ENCODE measurements around the gene COA1.
"Not testable (repeated sequence)": the region's sequence is repeated elsewhere in the genome, so short reads cannot be mapped to it uniquely, and the experiment has no call there.

The COA1 gene

GRCh38 chr7:43731494-43731893 is 2.2 kb upstream of the COA1 start:
- in situ Hi-C loops (cut with HindIII; ENCODE audit: low sequenced_read_pairs) = not testable (repeated sequence)

- in situ Hi-C loops (cut with HindIII; ENCODE audit: low sequenced_read_pairs) = no loop called here
Observed at GRCh38 chr7:43729924-43730248, 563 bp upstream of the COA1 start.

DNA sequence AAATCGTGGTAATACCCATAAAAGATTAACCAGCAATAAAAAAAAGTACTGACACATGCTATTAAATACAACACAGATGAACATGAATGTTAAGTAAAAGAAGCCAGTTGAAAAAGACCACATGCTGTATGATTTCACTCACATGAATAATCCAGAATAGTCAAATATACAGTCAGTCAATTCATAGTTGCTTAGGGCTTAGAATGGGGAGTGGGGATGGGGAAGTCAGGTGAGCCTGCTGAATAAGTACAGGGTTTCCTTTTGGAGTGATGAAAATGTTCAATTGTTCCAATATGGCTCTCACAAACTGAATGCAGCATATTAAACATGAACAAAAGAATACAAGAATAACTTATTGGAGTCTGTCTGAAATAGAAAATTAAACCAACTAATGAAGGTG is 1.8 kb downstream of the COA1 start:
- in situ Hi-C loops (cut with HindIII; ENCODE audit: low sequenced_read_pairs) = no loop called here

DNA sequence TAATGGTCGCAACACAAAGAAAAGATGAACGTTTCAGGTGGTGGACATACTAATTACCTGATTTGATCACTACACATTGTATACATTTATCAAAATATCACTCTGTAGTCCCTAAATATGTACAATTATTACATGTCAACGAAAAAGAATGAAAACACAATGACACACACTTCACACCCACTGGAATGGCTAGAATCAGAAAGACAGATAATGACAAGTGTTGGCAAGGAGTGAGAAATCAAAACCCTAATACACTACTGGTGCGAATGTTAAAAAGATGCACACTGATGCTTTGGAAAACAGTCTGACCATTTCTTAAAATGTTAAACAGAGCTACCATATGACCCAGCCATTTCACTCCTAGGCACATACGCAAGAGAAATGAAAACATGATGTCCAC is 2.3 kb downstream of the COA1 start:
- in situ Hi-C loops (cut with HindIII; ENCODE audit: low sequenced_read_pairs) = no loop called here

DNA sequence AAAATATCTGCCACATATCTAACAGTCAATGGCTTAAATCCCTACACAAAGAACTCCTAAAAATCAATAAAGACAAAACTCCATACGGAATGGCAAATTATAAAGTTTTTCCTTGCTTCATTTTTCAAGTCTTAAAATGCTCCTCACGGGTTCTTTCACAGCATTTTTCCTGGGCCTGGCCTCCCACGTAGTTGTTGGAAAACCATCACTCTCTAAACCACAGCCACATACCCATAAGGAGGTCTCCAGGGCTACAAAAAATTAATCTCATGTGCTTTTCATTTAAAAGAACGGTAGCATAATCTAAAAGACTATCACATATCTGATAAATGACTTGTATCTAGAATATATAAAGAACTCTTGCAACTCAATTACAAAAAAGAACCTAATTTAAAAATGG is 2.9 kb downstream of the COA1 start:
- in situ Hi-C loops (cut with HindIII; ENCODE audit: low sequenced_read_pairs) = no loop called here

- in situ Hi-C loops (cut with HindIII; ENCODE audit: low sequenced_read_pairs) = no loop called here
Observed at GRCh38 chr7:43725251-43725650, 4.1 kb downstream of the COA1 start.

DNA sequence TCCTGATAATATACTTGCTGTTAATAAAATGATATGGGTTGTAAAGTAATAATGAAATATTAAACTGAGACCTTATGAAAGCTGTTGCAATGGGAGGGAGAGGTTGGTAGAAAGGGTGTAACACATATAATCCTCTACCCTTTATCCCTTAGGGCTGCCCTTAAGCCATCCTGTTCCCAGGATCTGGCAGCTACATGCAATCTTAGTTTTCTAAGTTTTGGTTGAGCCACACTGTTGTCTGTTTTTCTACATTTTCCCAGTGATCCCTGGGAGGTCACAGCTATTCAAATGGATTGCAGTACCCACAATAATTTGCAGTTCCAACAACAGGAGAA is 6.3 kb downstream of the COA1 start:
- in situ Hi-C loops (cut with HindIII; ENCODE audit: low sequenced_read_pairs) = no loop called here

DNA sequence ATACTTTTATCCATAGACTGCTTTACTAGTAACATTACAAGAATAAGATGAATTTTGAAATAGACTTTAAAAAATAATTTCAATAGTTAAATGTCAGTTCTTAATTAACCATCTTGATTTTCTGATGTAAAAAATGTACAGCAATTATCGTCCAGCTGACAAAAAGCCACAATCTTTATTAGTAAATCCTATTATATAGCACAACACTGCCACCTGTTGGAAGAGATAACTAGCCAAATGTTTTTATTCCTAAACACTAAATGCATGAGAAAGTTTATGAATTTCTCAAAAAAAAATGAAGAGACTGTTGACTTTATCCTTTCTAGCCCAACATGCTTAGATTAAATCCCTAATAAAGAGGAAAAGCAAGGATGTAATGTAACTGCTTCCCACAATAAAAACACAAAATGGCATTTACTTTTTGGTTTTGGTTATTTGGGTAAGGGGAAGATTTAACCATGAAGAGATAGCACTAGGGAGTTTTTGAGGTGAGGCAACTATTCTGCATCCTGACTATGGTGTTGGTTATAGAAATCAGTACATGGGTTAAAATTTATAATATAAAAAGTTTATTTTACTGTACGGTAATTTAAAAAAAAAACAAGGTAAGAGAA is 8.0 kb downstream of the COA1 start:
- in situ Hi-C loops (cut with HindIII; ENCODE audit: low sequenced_read_pairs) = no loop called here

DNA sequence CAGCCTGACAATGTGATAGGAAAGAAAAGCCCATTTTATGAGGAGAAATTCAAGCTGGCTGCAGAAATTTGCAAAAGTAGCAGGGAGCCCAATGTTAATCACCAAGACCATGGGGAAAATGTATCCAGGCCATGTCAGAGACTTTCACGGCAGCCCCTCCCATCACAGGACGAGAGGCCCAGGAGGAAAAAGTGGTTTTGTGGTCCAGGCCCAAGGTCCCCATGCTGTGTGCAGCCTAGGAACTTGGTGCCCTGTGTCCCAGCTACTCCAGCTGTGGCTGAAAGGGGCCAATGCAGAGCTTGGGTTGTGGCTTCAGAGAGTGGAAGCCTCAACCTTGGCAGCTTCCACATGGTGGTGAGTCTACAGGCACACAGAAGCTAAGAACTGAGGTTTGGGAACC is 12.7 kb downstream of the COA1 start:
- in situ Hi-C loops (cut with HindIII; ENCODE audit: low sequenced_read_pairs) = loop anchor here (5.0 kb wide), 1 partner anchor 44 kb away; no protein-coding TSS in a partner anchor

GRCh38 chr7:43715966-43716365 is 13.4 kb downstream of the COA1 start:
- in situ Hi-C loops (cut with HindIII; ENCODE audit: low sequenced_read_pairs) = loop anchor here (5.0 kb wide), 1 partner anchor 44 kb away; no protein-coding TSS in a partner anchor

DNA sequence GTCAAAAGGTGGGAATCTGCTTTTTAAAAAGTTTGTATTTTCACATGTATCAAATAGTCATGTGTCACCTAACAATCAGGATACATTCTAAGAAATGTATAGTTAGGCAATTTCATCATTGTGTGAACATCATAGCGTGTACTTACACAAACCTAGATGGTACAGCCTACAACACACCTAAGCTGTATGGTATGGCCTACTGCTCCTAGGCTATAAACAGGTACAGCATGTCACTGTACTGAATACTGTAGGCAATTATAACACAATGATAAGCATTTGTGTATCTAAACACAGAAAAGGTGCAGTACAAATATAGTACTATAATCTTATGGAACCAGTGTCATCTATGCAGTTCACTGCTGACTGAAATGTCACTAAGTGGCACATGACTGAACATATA is 17.8 kb downstream of the COA1 start:
- in situ Hi-C loops (cut with HindIII; ENCODE audit: low sequenced_read_pairs) = no loop called here

DNA sequence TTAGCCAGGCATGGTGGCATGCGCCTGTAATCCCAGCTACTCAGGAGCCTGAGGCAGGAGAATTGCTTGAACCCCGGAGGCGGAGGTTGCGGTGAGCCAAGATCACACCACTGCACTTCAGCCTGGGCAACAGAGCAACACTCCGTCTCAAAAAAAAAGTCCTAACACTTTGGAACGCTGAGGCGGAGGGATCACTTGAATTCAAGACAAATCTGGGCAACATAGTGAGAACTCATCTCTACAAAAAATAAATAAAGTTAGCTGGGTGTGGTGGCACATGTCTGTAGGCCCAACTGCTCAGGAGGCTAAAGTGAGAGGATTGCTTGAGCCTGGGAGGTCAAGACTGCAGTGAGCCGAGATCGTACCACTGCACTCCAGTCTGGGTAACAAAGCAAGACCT is 21.3 kb downstream of the COA1 start:
- in situ Hi-C loops (cut with HindIII; ENCODE audit: low sequenced_read_pairs) = not testable (repeated sequence)

- in situ Hi-C loops (cut with HindIII; ENCODE audit: low sequenced_read_pairs) = no loop called here
Observed at GRCh38 chr7:43703573-43703972, 25.8 kb downstream of the COA1 start.

GRCh38 chr7:43702974-43703373 is 26.3 kb downstream of the COA1 start:
- in situ Hi-C loops (cut with HindIII; ENCODE audit: low sequenced_read_pairs) = no loop called here

DNA sequence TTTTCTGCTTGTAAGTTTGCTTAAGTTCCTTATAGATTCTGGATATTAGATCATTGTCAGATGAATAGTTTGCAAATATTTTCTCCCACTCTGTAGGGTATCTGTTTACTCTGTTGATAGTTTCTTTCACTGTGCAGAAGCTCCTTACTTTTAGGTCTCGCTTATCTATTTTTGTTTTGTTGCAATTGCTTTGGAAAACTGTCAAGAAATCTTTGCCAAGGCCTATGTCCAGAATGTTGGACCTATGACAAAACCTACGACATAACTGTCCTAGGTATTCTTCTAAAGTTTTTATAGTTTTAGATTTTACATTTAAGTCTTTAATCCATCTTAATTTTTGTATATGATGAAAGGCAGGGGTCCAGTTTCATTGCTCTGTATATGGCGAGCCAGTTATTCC is 27.4 kb downstream of the COA1 start:
- in situ Hi-C loops (cut with HindIII; ENCODE audit: low sequenced_read_pairs) = no loop called here

GRCh38 chr7:43701500-43701854 is 27.8 kb downstream of the COA1 start:
- in situ Hi-C loops (cut with HindIII; ENCODE audit: low sequenced_read_pairs) = no loop called here

DNA sequence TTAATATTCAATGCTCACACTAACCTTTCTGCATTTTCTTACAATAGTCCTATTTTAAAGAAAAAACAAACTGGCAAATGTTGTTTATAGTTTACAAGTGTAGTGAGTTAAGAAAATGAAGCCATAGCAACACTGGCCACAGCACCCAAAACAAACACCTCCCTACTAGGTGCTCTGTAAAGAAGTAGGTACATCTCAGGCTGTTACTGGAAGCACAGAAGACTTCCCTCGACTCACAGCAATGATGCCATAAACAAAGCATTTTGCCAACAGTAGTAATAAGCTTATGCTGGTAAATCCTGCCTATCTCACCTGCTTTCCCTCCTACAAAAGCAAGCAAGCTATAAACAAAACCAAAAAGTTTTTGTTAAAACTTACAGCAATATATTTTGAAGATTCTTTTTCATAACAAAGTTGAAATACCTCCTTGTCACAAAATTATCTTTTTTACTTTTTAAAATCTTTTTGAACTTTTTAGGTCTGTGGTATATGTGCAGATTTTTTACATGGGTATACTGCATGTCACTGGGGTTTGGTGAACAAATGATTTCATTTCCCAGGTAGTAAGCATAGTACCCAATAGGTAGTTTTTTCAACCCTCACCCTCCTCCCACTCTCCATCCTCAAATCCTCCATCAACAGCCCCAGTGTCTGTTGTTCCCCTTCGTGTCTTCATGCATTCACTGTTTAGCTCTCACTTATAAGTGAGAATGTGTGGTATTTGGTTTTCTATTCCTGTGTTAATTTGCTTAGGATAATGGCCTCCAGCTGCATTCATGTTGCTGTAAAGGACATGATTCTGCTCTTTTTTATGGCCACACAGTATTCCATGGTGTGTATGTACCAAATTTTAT is 28.4 kb downstream of the COA1 start:
- in situ Hi-C loops (cut with HindIII; ENCODE audit: low sequenced_read_pairs) = no loop called here

DNA sequence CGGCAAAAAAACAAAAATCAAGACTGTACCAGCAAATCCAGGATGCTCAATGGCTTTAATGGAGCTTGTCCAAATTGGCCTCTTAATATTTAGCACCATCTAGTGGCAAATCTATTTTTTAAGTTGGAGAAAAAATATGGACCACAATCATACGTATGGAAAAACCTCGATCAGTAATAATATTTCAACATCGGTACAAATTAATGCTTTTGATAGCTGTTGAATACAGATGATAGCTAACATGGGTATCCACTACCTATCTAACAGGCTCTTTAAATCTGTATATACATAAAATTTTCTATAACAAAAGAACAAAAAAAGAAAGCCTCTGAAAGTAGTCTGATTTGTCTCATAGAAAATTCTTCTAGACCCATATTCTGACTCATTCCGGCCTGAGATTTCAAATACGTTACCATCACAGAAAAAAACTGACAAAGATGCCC is 29.2 kb downstream of the COA1 start:
- in situ Hi-C loops (cut with HindIII; ENCODE audit: low sequenced_read_pairs) = no loop called here

DNA sequence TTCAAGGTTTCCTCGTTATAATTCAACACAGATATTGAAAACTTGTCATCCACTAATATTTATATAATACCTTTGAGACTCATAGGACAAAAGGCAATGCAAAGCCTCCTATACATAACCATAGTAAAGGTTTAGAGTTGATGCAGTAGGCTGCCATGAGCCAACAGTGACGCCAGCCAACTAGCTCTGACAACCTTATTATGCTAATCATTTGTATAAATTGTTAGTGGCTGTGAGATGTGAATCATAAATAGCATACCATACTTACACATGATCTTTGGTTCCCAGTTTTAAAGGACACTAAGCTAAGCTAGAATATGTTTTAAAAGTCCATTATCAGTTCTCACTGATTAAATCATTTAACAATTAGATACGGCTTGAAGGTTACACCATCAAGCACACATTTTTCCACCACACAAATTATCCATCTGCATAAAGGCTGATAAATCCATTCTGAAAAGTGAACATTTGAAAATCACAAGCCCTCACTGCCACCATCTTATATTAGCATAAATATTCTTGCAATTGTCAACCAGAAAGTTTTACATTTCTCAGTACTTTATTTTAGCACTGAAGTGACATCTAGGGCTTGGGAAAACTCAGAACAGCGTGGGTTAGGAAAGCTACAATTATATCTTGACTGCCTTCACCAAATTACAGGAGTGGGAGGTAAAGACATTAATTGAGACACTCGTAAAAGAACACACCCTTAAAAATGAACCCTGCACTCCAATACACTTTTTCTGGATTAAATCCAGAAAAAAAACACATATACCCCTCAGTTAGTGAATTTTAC is 30.7 kb downstream of the COA1 start:
- in situ Hi-C loops (cut with HindIII; ENCODE audit: low sequenced_read_pairs) = no loop called here

DNA sequence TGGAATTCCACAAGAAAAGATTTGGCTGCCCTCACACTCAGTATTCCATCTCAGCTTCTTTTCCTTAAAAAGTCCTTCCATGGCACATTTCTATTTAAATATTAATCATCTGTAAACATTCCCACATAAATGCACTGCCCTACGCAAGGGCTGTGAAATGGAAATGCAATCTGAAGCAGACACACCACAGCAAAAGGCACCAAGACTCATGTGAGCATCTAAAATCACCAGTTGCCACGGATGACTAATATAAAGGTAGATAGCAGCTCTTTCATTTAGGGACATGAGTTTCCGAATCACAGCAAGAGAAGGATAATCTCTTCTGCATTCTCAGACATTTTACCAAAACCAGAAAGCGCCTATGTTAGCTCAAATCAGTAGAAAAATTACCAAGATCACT is 31.6 kb downstream of the COA1 start:
- in situ Hi-C loops (cut with HindIII; ENCODE audit: low sequenced_read_pairs) = no loop called here

DNA sequence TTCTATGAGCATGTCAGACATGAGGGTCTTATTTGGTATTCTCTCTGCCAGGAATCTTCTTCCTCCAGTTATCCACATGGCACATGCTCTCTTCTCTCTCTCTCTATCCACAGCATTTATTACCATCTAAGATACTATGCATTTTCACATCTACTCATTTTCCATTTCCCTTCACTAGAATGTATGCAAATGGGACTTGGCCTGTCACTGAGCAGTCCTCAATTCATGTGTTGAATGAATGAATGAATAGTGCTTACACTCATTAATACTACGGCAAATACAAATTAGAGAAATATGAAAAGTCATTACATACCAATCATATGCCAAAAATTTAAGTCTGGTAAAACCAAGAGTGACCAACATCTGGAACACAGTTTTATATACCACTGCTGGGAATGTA is 34.0 kb downstream of the COA1 start:
- in situ Hi-C loops (cut with HindIII; ENCODE audit: low sequenced_read_pairs) = no loop called here

- in situ Hi-C loops (cut with HindIII; ENCODE audit: low sequenced_read_pairs) = no loop called here
Observed at GRCh38 chr7:43694399-43694748, 34.9 kb downstream of the COA1 start.
